Fibroblast of skin of scalp (primary cell): ENCODE data around the gene SLC5A5. TPM values are rescaled to one million over a fixed set of nuclear protein-coding genes. Genes with fewer than 3 reads are reported as not detected.

ENCODE experiments used
- DNase-seq: peaks from one replicate; pipeline ENCODE4 v3.0.0-alpha.2; 2013
- polyA plus RNA-seq, 2 experiments: library from polyadenylated mRNA; unstranded; fragments of 120-200 nt; gene quantifications; one replicate each; pipeline ENCODE4 v1.2.1, GENCODE V29; 2013; ENCODE audit not compliant: insufficient read length in 2 of 2

Gene SLC5A5
- 0.04 TPM for polyA plus RNA-seq (2013, experiment 1 of 2; ENCODE audit: insufficient read length)
- polyA plus RNA-seq (2013, experiment 2 of 2; ENCODE audit: insufficient read length), result 0.05 TPM

GRCh38 chr19:17871878-17872250 lies at the start of gene SLC5A5:
Gene SLC5A5, plus strand, starts transcription at chr19:17871945. Its CDS starts 375 bp downstream, at chr19:17872320.
- DNase-seq, result no peak

- DNase-seq, result no peak
Measured at GRCh38 chr19:17824339-17824738, 47.4 kb upstream of the SLC5A5 start.

DNA sequence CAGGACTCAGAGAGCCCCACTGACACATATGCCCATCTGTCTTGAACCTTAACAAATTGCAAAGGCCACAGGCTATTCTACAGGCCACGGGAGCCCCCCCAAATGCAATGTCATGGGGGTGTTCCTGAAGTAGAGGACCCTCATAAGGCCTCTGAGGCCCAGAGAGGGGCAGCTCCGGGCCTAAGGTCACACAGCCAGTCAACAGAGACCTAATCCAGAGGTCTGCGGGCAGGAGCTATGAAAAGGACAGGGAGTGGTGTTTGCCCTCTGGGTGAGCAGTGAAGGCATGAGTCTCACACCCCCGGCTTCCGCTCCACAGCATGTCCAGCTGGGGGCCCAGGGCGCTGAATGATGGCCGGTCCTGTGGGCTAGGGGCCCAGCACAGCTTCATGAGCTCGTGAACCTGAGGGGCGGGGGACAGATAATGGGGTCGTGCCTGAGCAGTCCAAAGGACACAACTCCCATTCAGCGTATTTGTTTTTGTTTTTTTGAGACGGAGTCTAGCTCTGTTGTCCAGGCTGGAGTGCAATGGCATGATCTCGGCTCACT lies 45.2 kb upstream of the SLC5A5 start:
- no peak for DNase-seq

GRCh38 chr19:17829855-17830566 lies 41.7 kb upstream of the SLC5A5 start:
- peak; percentile 48 for DNase-seq

GRCh38 chr19:17830567-17831418 lies 41.0 kb upstream of the SLC5A5 start:
- DNase-seq, result peak; percentile 82

- DNase-seq, result no peak
Measured at GRCh38 chr19:17831419-17831888, 40.3 kb upstream of the SLC5A5 start.

GRCh38 chr19:17832443-17833208 lies 39.1 kb upstream of the SLC5A5 start:
- DNase-seq, result no peak

GRCh38 chr19:17834350-17835181 lies 37.2 kb upstream of the SLC5A5 start:
- DNase-seq, result no peak

GRCh38 chr19:17835182-17836006 lies 36.4 kb upstream of the SLC5A5 start:
- DNase-seq, result peak; percentile 22

GRCh38 chr19:17836530-17836929 lies 35.2 kb upstream of the SLC5A5 start:
- no peak for DNase-seq

GRCh38 chr19:17837972-17838371 lies 33.8 kb upstream of the SLC5A5 start:
- no peak for DNase-seq

DNA sequence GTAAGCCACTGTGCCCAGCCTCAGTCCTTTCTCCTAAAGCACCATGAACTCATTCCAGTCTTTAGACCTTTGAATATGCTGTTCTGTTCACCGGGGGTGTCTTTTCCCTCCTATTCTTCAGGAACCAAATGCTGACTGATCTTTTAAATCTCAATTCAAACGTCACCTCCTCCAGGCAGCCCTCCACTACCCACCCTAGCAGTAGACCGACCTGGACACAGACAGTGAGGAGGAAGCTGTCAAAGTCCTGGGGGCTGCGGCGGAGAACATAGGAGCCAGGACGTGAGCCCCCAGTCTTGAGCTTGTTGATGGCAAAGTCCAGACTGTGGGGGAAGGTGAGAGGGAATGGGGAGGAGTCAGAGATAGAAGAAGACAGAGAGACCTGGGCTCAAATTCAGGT lies 31.7 kb upstream of the SLC5A5 start:
- DNase-seq, result no peak

DNA sequence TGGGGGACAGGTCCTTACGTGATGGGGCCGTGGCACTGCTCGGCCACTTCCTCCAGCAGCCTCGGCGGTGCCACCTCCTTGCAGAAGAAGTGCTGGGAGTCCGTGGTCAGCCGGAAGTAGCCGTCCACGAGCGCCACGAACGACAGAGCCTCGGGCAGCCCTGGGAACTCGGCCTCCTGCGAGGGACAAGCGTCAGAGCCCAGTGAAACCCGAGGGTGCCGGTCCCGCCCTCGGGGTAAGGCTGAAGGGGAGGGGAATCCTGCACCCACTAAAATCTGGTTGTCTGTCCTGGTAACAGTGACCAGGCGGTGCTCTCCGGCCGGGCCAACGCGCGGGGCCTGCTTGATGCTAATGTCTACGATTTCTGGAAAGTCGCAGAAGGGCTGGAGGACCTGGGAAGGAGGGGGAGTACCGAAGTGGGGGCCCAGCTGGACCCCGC lies 30.4 kb upstream of the SLC5A5 start:
- DNase-seq, result no peak

DNA sequence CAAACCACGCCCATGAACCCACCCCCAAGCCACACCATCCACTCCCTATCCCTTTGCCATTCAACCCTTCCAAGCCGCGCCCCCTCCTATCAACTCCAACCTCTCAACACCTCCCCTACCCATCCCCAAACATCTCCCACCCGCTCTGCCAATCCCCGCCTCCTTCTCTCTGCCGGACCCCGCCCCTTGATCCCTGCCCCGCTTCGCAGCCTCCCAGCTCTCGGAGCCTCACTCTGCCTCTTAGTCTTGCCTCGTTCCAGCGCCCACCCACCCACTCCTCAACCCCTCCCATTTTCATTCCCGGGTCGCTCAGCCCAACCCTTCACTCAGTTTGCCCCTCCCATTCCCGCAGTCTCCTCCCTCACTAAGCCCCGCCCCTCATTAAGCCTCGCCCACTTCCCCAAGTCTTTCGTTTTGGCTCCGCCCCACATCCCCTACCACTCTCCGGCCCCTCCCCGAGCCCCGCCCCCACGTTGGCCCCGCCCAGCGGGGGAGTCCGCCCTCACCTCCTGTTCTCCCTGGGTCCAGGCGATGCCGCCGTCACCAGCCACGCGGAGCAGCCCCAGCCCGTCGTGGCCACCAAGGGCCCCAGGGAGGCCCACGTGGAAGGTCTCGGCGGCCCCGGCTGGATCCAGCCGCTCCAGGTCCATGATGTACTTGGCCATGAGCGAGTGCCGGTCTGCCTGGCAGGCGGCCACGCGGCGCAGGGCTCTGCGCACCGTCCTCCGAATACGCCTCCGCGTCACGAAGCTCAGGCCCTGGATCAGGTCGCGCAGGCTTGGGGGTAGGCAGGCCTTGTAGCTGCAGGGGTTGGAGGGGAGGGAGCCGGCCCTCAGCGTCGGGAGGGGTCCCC lies 29.7 kb upstream of the SLC5A5 start:
- DNase-seq, result peak; percentile 88

- no peak for DNase-seq
Measured at GRCh38 chr19:17842663-17843291, 29.0 kb upstream of the SLC5A5 start.

DNA sequence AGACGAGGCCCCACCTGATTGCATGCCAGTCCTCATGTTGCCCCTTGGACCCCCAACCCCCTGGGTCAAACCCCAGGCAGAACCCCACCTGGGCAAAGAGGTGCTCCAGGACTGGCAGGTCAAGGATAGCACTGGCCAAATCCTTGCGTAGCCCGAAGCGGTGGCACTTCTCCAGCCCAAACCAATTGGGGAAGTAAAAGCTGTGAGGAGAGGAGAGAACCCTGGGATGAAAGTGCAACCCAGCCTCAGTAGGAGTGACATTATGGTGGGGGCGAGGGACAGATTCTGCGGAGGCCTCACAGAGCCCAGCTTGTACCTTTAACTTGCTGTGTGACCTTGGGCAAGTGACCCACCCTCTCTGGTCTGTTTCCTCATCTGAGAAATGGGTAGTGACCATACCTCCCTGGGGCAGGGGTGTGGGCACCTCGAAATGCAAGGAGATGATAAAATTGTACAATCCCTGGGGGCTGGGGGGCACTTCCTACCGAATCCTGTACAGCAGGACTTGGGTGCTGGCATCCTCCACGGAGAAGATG lies 28.4 kb upstream of the SLC5A5 start:
- DNase-seq, result no peak

DNA sequence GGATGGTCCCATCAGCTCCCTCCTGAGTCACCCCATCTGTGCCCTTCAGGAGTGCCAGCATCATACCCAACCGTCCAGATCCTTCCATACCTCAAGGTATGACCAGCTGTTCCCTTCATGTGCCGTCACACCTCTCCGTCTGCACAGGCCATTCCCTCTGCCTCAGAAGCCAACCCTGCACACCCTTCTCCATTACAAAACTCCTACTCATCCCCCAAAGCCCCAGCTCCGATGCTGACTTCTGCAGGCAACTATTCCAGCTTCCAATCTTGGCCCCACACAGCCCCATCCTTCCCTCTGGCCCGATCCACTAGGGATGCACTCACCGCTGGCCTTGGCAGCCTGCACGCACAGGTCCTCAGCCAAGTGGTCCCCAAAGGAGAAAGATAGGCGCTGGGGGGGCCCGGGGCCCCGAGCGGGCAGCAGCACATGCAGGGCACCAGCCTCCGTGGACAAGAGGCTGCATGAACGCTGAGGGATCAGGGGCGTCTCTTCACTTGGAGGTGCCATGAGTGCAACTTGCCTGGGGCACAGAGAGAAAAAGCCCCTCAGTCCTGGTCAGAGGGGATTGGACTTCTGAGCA lies 27.7 kb upstream of the SLC5A5 start:
- no peak for DNase-seq

- DNase-seq, result no peak
Measured at GRCh38 chr19:17846146-17846545, 25.6 kb upstream of the SLC5A5 start.
